Measurements from ENCODE around the gene PLA2G4F. TPM values are rescaled to one million over a fixed set of nuclear protein-coding genes. Genes with fewer than 3 reads are reported as not detected.

The PLA2G4F gene
- polyA plus RNA-seq, 1 of the 3 experiments (the other 2 are of a cell fraction), result not detected

DNA sequence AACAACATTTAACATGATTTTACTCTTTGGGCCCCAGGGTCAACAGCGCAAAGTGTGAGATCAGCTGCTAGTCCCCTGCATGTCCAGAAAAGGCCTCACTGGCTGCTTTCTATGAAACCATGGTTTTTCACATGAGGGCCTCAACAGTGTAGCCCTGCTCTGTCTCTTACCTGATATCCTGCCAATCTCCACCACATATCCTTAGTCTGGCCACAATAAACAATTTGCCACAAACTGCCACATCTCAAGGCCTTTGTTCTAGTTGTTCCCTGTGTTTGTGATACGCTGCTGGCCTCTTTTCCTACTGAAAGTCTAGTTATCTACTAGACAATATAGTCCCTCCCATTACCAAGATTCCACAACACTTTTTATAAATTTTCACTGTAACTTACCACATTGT lies 33.9 kb upstream of the PLA2G4F start:
- TF ChIP-seq ELF1 (IDR thresholded peaks at IDR 0.05) (no peak), JUND (IDR thresholded peaks at IDR 0.05) (no peak), MXI1 (IDR thresholded peaks at IDR 0.05; ENCODE audit: low read depth, low read length) (no peak), RFX5 (IDR thresholded peaks at IDR 0.05; ENCODE audit: low read length) (no peak), POLR2AphosphoS5 (IDR thresholded peaks at IDR 0.05; ENCODE audit: low read depth, low read length) (no peak), GATA2 (CRISPR knock-in tag; IDR thresholded peaks at IDR 0.05) (no peak)
- Histone ChIP-seq H3K4me2 (no peak overlapping the region), H3K4me1 (ENCODE audit: control insufficient read depth in 1 of 2, insufficient read depth in 2 of 2, low read depth in 1 of 2, low read length in 1 of 2) (no peaks in the 10 kb centered on the region), H3F3A (replicated peaks; ENCODE audit: insufficient read depth) (no peaks in the 10 kb centered on the region), H3K27me3 (ENCODE audit: insufficient read depth) (no peaks in the 10 kb centered on the region), H3K9ac (no peak overlapping the region), H3K36me3 (replicated peaks in 1 of 2; ENCODE audit: control insufficient read depth in 1 of 2, insufficient read depth in 2 of 2, low read length in 1 of 2) (peaks cover 58 to 60% of the 10 kb centered on the region in 2 experiments), H3K4me3 (ENCODE audit: low read depth in 2 of 2, low read length in 1 of 2) (no peak overlapping the region), H3K79me2 (ENCODE audit: insufficient read depth) (peaks cover 22% of the 10 kb centered on the region), H3K9me2 (no peaks in the 10 kb centered on the region), H3K9me3 (no peaks in the 10 kb centered on the region), H3K27ac (ENCODE audit: low read depth in 2 of 2, low read length in 1 of 2) (no peak overlapping the region), H4K20me1 (ENCODE audit: insufficient read depth) (no peaks in the 10 kb centered on the region), H2AFZ (ENCODE audit: low read depth) (no peak overlapping the region)
- no peak for DNase-seq
- POLR2A ChIA-PET, result no interaction called here
- CTCF ChIA-PET, result no interaction called here
- WGBS (ENCODE audit: low lambda C conversion rate), result 100% methylated on average over 2 of the region's 2 CpGs

DNA sequence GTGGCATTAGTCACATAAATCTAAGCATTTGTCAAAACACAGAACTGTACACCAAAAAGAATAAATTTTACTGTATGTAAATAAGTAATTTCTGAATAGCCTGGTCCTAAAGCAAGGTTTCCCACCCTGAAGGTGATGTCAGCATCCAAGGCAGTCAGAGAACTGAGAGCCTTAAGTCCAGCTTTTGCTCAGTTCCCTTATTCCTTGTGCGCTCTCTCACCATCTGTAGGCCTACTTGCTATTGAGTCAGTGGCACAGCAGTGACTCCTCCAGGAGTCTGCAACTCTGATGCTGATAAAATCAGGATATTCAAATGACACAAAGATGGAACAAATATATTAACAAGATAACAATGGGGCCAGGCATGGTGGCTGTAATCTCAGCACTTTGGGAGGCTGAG lies 29.4 kb upstream of the PLA2G4F start:
- H3K9me2 ChIP-seq, result no peaks in the 10 kb centered on the region
- H3K4me3 ChIP-seq (ENCODE audit: low read depth in 2 of 2, low read length in 1 of 2), result no peak overlapping the region
- H3K9ac ChIP-seq, result no peak overlapping the region
- H3K4me1 ChIP-seq (ENCODE audit: control insufficient read depth in 1 of 2, insufficient read depth in 2 of 2, low read depth in 1 of 2, low read length in 1 of 2), result no peaks in the 10 kb centered on the region
- no peaks in the 10 kb centered on the region for H4K20me1 ChIP-seq (ENCODE audit: insufficient read depth)
- no peaks in the 10 kb centered on the region for H3F3A ChIP-seq (replicated peaks; ENCODE audit: insufficient read depth)
- no peak for DNase-seq
- no peaks in the 10 kb centered on the region for H3K9me3 ChIP-seq
- 100% methylated on average over 1 of the region's 1 CpG for WGBS (ENCODE audit: low lambda C conversion rate)
- peaks cover 81 to 84% of the 10 kb centered on the region in 2 experiments for H3K36me3 ChIP-seq (replicated peaks in 1 of 2; ENCODE audit: control insufficient read depth in 1 of 2, insufficient read depth in 2 of 2, low read length in 1 of 2)
- no peak overlapping the region for H3K4me2 ChIP-seq
- H2AFZ ChIP-seq (ENCODE audit: low read depth), result no peak overlapping the region
- TF ChIP-seq, protein P1, sequence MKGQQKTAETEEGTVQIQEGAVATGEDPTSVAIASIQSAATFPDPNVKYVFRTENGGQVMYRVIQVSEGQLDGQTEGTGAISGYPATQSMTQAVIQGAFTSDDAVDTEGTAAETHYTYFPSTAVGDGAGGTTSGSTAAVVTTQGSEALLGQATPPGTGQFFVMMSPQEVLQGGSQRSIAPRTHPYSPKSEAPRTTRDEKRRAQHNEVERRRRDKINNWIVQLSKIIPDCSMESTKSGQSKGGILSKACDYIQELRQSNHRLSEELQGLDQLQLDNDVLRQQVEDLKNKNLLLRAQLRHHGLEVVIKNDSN (IDR thresholded peaks at IDR 0.05; ENCODE audit: borderline replicate concordance, low read depth), result no peak
- TF ChIP-seq ELF1 (IDR thresholded peaks at IDR 0.05) (no peak), SMC3 (IDR thresholded peaks at IDR 0.05; ENCODE audit: low read depth, low read length) (no peak), TAF1 (IDR thresholded peaks at IDR 0.05; ENCODE audit: borderline replicate concordance, low read depth, low read length) (no peak), RFX5 (IDR thresholded peaks at IDR 0.05; ENCODE audit: low read length) (no peak), NFIC (IDR thresholded peaks at IDR 0.05; ENCODE audit: borderline replicate concordance) (no peak), FOXJ3 (CRISPR knock-in tag; IDR thresholded peaks at IDR 0.05) (no peak), RCOR1 (IDR thresholded peaks at IDR 0.05; ENCODE audit: low read length) (no peak), NRF1 (IDR thresholded peaks at IDR 0.05; ENCODE audit: low read depth, low read length) (no peak), TEAD4 (IDR thresholded peaks at IDR 0.05; ENCODE audit: borderline replicate concordance, insufficient read depth) (no peak), RAD21 (IDR thresholded peaks at IDR 0.05; ENCODE audit: low read length) (no peak), EP300 (IDR thresholded peaks at IDR 0.05; ENCODE audit: borderline replicate concordance in 1 of 2, low read depth in 1 of 2, low read length in 1 of 2) (no peak), EZH2phosphoT487 (IDR thresholded peaks at IDR 0.05; ENCODE audit: borderline replicate concordance, low read depth) (no peak), GABPA (IDR thresholded peaks at IDR 0.05; ENCODE audit: low read depth) (no peak)
- TF ChIP-seq, protein P2, sequence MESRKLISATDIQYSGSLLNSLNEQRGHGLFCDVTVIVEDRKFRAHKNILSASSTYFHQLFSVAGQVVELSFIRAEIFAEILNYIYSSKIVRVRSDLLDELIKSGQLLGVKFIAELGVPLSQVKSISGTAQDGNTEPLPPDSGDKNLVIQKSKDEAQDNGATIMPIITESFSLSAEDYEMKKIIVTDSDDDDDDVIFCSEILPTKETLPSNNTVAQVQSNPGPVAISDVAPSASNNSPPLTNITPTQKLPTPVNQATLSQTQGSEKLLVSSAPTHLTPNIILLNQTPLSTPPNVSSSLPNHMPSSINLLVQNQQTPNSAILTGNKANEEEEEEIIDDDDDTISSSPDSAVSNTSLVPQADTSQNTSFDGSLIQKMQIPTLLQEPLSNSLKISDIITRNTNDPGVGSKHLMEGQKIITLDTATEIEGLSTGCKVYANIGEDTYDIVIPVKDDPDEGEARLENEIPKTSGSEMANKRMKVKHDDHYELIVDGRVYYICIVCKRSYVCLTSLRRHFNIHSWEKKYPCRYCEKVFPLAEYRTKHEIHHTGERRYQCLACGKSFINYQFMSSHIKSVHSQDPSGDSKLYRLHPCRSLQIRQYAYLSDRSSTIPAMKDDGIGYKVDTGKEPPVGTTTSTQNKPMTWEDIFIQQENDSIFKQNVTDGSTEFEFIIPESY (IDR thresholded peaks at IDR 0.05; ENCODE audit: borderline replicate concordance, low read depth), result no peak
- TF ChIP-seq, protein P3, sequence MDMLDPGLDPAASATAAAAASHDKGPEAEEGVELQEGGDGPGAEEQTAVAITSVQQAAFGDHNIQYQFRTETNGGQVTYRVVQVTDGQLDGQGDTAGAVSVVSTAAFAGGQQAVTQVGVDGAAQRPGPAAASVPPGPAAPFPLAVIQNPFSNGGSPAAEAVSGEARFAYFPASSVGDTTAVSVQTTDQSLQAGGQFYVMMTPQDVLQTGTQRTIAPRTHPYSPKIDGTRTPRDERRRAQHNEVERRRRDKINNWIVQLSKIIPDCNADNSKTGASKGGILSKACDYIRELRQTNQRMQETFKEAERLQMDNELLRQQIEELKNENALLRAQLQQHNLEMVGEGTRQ (IDR thresholded peaks at IDR 0.05; ENCODE audit: borderline replicate concordance, low read depth, low read length), result no peak
- TF ChIP-seq, protein P4, sequence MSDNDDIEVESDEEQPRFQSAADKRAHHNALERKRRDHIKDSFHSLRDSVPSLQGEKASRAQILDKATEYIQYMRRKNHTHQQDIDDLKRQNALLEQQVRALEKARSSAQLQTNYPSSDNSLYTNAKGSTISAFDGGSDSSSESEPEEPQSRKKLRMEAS (IDR thresholded peaks at IDR 0.05; ENCODE audit: low read depth), result no peak
- ChIA-PET POLR2A (no interaction called here), CTCF (interaction anchor here (0.8 kb wide), 1 partner anchor 36 kb away, joined by 3 read pairs; no protein-coding TSS in a partner anchor)
- no peaks in the 10 kb centered on the region for H3K27me3 ChIP-seq (ENCODE audit: insufficient read depth)
- no peaks in the 10 kb centered on the region for H3K79me2 ChIP-seq (ENCODE audit: insufficient read depth)
- no peak overlapping the region for H3K27ac ChIP-seq (ENCODE audit: low read depth in 2 of 2, low read length in 1 of 2)
